Stimulated activated CD4-positive, alpha-beta T cell treated with anti-CD3 and anti-CD28 coated beads, Interleukin-15, amount 100 ng/mL, for 24 hours (primary cell): Measurements from ENCODE around the gene CRYGN.

ENCODE experiments used
- DNase-seq: peaks from one replicate; pipeline ENCODE4 v3.0.0-alpha.2; 2020

The CRYGN gene

DNA sequence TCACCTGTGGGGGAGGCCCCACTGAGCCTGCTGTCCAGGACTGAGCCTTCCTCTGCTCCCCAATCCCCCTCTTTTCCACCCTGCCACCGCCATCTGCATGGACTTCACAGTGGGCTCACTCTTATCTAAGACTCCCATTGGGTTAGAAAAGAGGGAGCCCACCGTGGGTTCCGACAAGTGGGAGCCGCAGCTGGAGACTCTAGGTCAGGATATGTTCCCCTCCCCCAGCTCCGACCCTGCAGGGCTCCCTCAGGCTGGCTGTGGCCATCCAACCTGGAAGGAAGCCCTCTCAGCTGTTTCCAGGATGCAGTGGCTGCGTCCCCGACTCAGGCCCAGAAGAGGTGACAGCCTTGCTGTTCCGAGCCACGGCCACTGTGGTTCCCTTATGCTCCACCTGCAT is 34.9 kb downstream of the CRYGN start:
- DNase-seq = no peak

GRCh38 chr7:151404216-151405011 is 35.5 kb downstream of the CRYGN start:
- DNase-seq = no peak

DNA sequence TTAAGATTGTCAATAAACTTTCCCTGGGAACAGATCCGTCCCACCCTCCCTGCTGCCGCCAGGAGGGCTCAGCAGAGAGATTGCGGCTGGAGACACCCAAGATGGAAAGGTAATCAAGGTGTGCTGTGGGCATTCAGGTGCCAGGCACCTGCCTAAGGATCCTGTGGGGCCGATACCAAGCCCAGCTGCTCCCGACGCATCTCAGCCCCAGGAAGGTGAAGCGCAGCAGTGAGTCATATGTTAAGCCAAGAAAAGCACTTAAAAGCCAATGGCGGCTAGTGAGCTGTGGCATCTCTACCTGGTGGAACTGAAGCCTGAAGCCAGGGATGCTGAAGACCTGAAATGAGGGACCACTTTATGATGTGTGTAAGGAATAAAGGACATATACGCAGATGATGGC is 36.2 kb downstream of the CRYGN start:
- DNase-seq = no peak

- DNase-seq = no peak
Measured at GRCh38 chr7:151402029-151402835, 37.7 kb downstream of the CRYGN start.

- no peak for DNase-seq
Measured at GRCh38 chr7:151400626-151401315, 39.2 kb downstream of the CRYGN start.

GRCh38 chr7:151399906-151400305 is 40.0 kb downstream of the CRYGN start:
- no peak for DNase-seq

DNA sequence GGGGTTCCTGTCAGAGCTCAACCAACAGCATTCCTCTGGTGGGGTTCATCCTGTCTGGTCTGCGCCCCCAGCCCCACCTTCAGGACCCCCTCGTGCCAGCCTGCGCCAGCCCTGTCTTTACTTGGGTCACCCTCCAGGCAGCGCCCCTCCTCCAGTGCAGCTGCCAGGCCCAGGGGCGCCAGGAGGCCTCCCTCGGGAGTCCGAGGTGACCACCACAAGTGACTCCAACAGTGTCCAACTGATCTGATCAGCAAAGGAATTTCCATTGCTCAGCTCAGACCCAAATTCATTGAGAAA is 40.7 kb downstream of the CRYGN start:
- no peak for DNase-seq

DNA sequence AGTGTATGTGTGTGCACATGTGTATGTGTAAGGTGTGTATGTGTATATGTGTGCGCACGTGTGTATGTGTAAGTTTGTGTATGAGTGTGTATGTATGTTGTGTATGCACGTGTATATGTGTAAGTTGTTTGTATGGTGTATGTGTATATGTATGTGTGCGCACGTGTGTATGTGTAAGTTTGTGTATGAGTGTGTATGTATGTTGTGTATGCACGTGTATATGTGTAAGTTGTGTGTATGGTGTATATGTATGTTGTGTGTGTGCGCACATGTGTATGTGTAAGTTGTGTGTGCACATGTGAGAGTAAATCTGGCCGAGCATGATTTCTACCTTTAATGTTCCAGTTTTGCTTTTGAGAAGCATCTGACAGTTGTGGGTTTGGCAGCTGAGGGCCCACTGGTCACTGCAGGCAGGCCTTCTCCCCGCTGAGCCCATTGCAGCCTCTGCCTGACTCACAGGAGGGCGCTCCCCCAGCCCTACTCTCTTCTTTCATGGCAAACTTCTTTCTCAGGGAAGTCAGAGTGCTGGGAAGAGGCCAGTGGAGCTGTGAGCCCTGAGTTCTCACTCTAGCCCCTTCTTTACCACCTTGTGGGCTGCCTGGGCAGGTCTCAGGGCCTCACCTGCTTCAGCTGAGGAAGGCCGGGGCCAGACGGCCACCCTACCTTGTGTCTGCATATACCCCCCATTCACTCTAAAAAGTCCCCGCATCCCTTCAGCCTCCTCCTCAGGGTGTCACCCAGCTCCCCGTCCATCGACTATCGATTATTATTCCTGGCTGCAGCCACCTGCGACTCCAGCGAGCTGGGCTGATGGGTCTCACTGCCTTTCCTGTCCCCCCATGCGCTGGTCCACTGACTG is 41.3 kb downstream of the CRYGN start:
- DNase-seq = no peak

GRCh38 chr7:151397026-151397425 is 42.9 kb downstream of the CRYGN start:
- DNase-seq = no peak

DNA sequence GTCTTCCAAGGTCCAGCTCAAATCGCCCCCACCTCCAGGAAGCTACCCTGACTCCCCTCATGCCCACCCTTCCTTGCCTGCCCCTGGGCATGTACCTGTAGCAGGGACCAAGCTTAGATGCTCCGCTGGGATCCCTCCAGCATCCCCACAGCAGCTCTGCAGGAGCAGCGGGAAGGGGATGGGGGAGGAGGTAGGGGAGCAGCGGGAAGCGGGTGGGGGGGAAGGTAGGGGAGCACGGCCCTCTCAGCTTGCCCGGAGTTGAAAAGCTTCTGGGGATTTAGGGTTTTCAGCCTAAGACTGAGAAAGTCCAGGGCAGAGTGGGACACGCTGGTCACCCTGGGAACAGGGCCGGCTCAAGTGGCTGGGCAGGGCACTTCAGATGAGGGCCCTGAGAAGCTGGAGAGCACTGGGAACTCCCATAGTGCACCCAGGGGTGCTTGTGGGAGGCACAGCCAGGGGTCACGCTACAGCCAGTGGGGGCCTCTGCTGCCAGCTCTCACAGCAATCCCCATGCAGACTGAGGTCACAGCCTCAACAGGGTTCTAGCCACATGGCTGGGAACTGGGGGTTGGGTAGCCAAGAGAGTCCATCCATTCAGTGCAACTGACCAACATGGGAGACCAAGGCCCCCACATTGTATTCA is 43.5 kb downstream of the CRYGN start:
- DNase-seq = no peak

DNA sequence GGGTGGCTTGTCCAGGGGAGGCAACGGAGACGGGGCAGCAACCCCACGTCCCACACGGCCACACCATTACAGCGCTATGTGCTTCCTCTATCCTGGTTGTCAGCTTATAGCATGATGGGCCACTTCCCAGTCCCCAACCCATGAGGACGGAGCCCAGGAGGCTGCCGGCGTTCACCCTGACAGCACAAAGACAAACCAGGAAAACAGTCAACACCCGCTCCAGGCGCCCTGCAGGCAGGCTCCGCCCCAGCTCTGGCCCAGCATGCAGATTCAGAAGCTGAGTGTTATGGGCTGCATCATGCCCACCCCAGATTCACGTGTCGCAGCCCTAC is 44.9 kb downstream of the CRYGN start:
- DNase-seq = no peak

DNA sequence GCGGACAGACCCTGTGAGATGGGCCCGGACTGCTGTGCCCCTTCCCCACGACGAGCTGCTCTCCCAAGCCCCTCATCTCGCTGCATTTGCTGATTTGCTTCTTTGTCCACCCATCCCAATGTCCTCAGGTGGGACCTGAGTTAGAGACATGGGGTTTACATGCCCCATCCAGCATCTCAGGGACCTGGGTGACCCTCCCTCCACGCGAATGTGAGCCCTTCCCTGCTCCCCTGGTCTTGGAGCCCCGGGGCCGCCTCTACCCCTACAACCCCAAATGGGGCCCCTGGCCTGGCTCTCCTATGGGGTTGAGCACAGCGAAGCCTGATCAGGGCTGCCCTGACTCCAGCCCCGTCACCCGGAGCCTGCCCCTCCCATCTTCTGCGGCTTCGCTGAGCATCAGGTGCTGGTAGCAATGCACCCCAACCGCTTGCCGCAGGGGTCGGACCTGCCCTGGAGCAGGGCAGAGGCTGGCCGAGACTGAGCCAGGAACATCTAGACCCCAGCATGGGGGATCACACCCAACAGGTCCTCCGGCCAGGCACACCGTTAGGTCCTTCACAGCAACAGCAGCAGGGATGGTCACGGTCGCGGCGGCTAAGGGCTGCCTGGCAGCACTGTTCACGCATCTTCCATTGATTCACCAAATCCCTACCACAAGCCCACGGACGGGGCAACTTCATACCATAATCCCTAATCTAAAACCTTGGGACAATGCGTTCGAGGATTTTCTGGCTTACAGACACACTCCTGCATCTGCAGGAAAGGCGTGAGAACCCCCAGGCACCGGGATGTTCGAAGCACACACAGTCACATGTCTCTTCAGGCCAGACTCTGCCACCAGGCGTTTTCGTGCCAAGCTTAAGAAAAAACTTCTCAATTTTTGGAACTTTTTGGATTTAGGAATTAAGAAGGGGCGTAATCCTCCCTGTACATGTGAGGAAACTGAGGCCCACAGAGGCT is 45.6 kb downstream of the CRYGN start:
- no peak for DNase-seq

GRCh38 chr7:151393031-151393977 is 46.6 kb downstream of the CRYGN start:
- DNase-seq = no peak

DNA sequence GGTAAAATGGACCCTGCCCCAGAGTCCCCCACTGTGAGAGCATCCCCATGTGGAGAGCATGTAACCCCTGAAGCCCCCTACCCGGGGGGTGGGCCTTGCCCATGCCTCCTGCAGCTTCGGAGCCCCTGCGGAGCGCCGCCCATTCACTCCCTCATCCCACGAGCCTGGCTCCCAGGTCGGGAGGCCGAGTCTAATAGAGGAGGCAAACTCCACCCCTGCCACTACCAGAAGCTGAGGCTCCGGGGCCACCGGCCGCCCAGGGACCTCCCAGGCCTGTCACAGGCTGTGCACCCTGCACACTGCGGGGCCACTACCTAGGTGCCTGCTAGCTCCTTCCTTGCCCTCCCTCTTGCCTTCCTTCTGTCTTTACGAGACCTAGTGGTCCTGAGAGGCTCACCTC is 47.5 kb downstream of the CRYGN start:
- DNase-seq = no peak

- no peak for DNase-seq
Measured at GRCh38 chr7:151392002-151392401, 47.9 kb downstream of the CRYGN start.

GRCh38 chr7:151391358-151391730 is 48.6 kb downstream of the CRYGN start:
- DNase-seq = no peak

DNA sequence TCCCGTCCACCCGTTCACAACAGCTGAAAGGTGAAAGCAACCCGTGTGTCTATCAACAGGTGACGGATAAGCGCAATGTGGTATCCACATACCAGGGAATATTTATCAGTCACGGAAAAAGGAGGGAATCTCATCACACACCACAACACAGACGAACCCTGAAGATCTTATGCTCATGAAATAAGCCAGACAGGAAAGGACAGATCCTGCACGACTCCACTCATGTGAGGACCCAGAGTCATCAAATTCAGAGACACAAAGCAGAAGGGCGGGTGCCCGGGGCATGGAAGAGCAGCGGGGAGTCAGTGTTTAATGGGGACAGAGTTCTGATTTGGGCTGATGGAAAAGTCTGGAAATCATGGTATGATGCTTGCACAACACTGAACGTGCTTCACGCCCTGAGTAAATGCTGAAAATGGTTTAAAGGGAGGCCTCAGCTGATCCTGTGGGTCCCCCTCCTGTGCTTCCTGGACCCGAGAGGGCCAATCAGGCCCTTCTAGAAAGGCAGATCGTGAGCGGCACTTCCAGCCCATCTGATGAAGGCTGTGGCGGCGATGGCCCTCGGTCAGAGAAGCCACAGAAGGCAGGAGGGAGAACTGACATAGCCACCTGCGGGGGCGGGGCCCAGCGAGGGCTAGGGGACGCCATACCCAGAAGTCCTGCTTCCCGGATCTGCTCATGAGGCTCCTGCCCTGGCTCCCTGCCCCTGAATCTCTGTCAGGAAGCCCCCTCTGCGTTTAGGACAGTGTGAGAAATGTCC is 49.2 kb downstream of the CRYGN start:
- DNase-seq = no peak

DNA sequence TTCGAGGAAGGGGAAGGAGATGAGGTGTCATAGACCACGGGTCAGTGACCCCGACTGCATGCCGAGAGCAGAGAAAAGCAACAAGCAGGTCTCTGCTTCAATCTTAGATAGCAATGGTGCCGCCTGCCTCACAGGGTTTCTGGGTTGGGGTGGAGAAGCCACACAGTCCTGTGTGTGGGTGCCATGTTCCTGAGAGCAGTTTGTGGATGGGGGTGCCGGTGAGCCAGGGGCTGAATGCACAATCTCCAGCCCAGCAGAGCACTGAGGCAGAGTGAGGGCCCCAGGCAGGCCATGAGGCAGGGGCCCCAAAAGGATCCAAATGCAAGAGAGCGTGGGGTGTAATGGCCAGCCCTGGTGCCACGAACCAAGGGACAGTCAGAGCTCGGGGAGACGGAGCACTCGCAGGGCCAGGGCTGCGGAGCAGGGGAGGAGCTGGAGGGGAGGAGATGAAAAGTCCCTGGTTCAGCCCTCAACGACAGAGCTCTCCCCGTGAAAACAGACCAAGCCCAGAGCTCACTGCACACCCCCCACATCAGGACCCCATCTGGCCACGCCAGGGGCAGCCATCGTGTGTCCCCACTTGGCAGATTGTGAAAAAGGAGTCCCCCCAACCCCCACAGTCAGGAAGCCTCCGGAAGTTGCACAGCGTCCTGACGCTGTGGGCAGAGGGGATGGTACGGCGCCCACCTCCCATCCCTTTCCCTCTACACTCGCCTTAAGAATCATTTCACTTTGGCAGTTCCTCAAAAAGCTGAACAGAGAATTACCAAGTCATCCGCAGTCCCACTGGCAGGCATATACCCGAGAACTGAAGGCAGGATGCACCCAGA is 50.0 kb downstream of the CRYGN start:
- DNase-seq = no peak
